Endothelial cell of umbilical vein (primary cell): Measurements from ENCODE around the gene SRGAP3. TPM values are rescaled to one million over a fixed set of nuclear protein-coding genes. Genes with fewer than 3 reads are reported as not detected.

Experiments
- BruUV-seq: library from RNA; stranded (reverse); fragments of 400-500 nt; replicated peaks from 2 replicates; lab custom pipeline; 2021; lab: Mats Ljungman, UMichigan
- CTCF ChIA-PET: fragments of 300-600, 350-600 bp; sonication (Branson Sonifier 250); formaldehyde crosslinking; loops from one replicate; lab custom pipeline; 2021; ENCODE audit warnings: antibody characterized with exemption, inconsistent platforms; lab: Charles Lee
- POLR2A ChIA-PET: fragments of 300-600, 350-600 bp; sonication (Branson Sonifier 250); formaldehyde crosslinking; loops from one replicate; lab custom pipeline; 2021; ENCODE audit warnings: antibody characterized with exemption, inconsistent platforms; lab: Charles Lee
- DNase-seq: peaks from one replicate; pipeline ENCODE4 v3.0.0-alpha.2; 2011; ENCODE audit warnings: low read depth, low spot score
- FAIRE-seq: peaks from 2 replicates; lab custom pipeline; 2011; peaks lifted over from hg19 to GRCh38; lab: Jason Lieb, UNC
- H2AFZ ChIP-seq: 2 replicates; pipeline ENCODE4 v1.6.0; 2012; ENCODE audit warnings: low read depth, low read length, control low read depth, inconsistent platforms
- H3K27ac ChIP-seq: 2 replicates; pipeline ENCODE4 v1.5.1; 2011; ENCODE audit warnings: low read depth, mild to moderate bottlenecking, control low read depth, low read length, moderate library complexity; ENCODE audit not compliant: insufficient read depth
- H3K27me3 ChIP-seq, 2 experiments: 2 replicates each; pipeline versions ENCODE4 v1.6.0 to v1.6.1; 2011; ENCODE audit warnings: low read length in 2 of 2, mixed read lengths in 1 of 2; ENCODE audit not compliant: control insufficient read depth in 2 of 2, insufficient read depth in 2 of 2
- H3K36me3 ChIP-seq, 2 experiments: 2 replicates in 1 of 2; 3 replicates in 1 of 2; pipeline ENCODE4 v1.5.1; 2011; ENCODE audit warnings: low read length in 2 of 2, mild to moderate bottlenecking in 1 of 2, moderate library complexity in 1 of 2; ENCODE audit not compliant: control insufficient read depth in 2 of 2, insufficient read depth in 2 of 2; ENCODE audit errors: extremely low read depth in 1 of 2
- H3K4me1 ChIP-seq: 3 replicates; pipeline ENCODE4 v1.5.1; 2011; ENCODE audit warnings: mild to moderate bottlenecking, low read length; ENCODE audit not compliant: control insufficient read depth, insufficient read depth; ENCODE audit errors: extremely low read depth
- H3K4me2 ChIP-seq: 2 replicates; pipeline ENCODE4 v1.6.1; 2011; ENCODE audit warnings: low read length, control low read depth, mixed read lengths; ENCODE audit not compliant: insufficient read depth
- H3K4me3 ChIP-seq, 3 experiments: fragments of 200-600 bp in 1 of 3; sonication (generic), shearing (Covaris generic) in 1 of 3; replicated peaks in 1 of 3; 2 replicates each; pipeline ENCODE4 v1.5.1; 2011 to 2016; ENCODE audit warnings: control low read depth in 3 of 3, low read length in 3 of 3, mild to moderate bottlenecking in 2 of 3, inconsistent platforms in 1 of 3, low read depth in 1 of 3, moderate library complexity in 1 of 3; ENCODE audit not compliant: insufficient read depth in 1 of 3
- H3K79me2 ChIP-seq: 2 replicates; pipeline ENCODE4 v1.6.0; 2012; ENCODE audit warnings: low read length, inconsistent platforms; ENCODE audit not compliant: control insufficient read depth, insufficient read depth
- H3K9ac ChIP-seq: replicated peaks from 2 replicates; pipeline ENCODE3; 2011; ENCODE audit warnings: low read length, control low read depth; ENCODE audit not compliant: insufficient read depth; ENCODE audit errors: extremely low read depth
- H3K9me1 ChIP-seq: replicated peaks from 3 replicates; pipeline ENCODE4 v1.6.0; 2011; ENCODE audit warnings: mild to moderate bottlenecking, low read length; ENCODE audit not compliant: control insufficient read depth, insufficient read depth; ENCODE audit errors: extremely low read depth
- H3K9me3 ChIP-seq: replicated peaks from 2 replicates; pipeline ENCODE4 v1.5.1; 2012; ENCODE audit warnings: low read length, inconsistent platforms; ENCODE audit not compliant: control insufficient read depth, insufficient read depth
- H4K20me1 ChIP-seq: replicated peaks from 2 replicates; pipeline ENCODE3; 2011; ENCODE audit warnings: mild to moderate bottlenecking, low read length; ENCODE audit not compliant: control insufficient read depth, insufficient read depth; ENCODE audit errors: extremely low read depth
- EZH2 ChIP-seq: IDR thresholded peaks from 2 replicates; pipeline ENCODE4 v1.6.1; 2012; ENCODE audit warnings: borderline replicate concordance, low read depth, mild to moderate bottlenecking, moderate library complexity, low read length, inconsistent platforms; ENCODE audit not compliant: severe bottlenecking
- FOS ChIP-seq: IDR thresholded peaks from 2 replicates; pipeline ENCODE4 v1.6.1; 2011; ENCODE audit warnings: mild to moderate bottlenecking, low read length, moderate library complexity, borderline replicate concordance; ENCODE audit not compliant: insufficient read depth
- GATA2 ChIP-seq: IDR thresholded peaks from 2 replicates; pipeline ENCODE4 v1.7.0; 2011; ENCODE audit warnings: low read depth, mild to moderate bottlenecking, moderate library complexity, mixed read lengths, low read length; ENCODE audit not compliant: insufficient read length, insufficient read depth
- JUN ChIP-seq: IDR thresholded peaks from 2 replicates; pipeline ENCODE4 v1.6.1; 2011; ENCODE audit warnings: borderline replicate concordance, low read depth; ENCODE audit not compliant: insufficient read length, insufficient read depth
- MYC ChIP-seq: IDR thresholded peaks from one replicate; pipeline ENCODE4 v1.6.1; 2011; ENCODE audit warnings: mild to moderate bottlenecking, low read depth, low read length
- POLR2A ChIP-seq: IDR thresholded peaks from 2 replicates; pipeline ENCODE4 v1.6.1; 2012; ENCODE audit warnings: low read depth, mild to moderate bottlenecking, control low read depth, low read length
- POLR2AphosphoS5 ChIP-seq: IDR thresholded peaks from 2 replicates; pipeline ENCODE4 v1.6.1; 2012; ENCODE audit warnings: low read depth, mild to moderate bottlenecking, control low read depth, low read length, moderate library complexity; ENCODE audit not compliant: insufficient read depth
- dilution Hi-C: fragments of 300-500 bp; cut with MboI; formaldehyde crosslinking; loops from one replicate; pipeline ENCODE4 v1.15.0; 2019; ENCODE audit warnings: low sequenced_read_pairs; ENCODE audit not compliant: extremely low pct_ligation_motif_present
- intact Hi-C: fragments of 100-400 bp; cut with micrococcal nuclease; formaldehyde crosslinking; loops from one replicate; pipeline ENCODE4 v1.10.0; 2022
- polyA plus RNA-seq, 4 experiments: library from polyadenylated mRNA; depleted of rRNA in 3 of 4; stranded (reverse) in 3 of 4; unstranded in 1 of 4; fragments of >200 nt; gene quantifications; 2 replicates each; pipeline versions ENCODE4 v1.2.1 to v1.2.3, GENCODE V29; 2011 to 2012; ENCODE audit warnings: missing spikeins in 1 of 4
- total RNA-seq: library from RNA; stranded (reverse); gene quantifications from 2 replicates; pipeline ENCODE4 v1.2.3, GENCODE V29; 2021
- TF ChIP-seq, protein P1 (sequence below), 2 donors: IDR thresholded peaks; 1 replicate in 1 of 2; 2 replicates in 1 of 2; pipeline ENCODE4 v1.5.1; 2011; ENCODE audit warnings: low read length in 2 of 2, mild to moderate bottlenecking in 2 of 2, moderate library complexity in 2 of 2, control low read depth in 1 of 2, inconsistent platforms in 1 of 2, low read depth in 1 of 2; ENCODE audit not compliant: insufficient read depth in 1 of 2; ENCODE audit errors: extremely low read depth in 1 of 2
- TF ChIP-seq, protein P2 (sequence below): IDR thresholded peaks from 2 replicates; pipeline ENCODE4 v1.6.1; 2011; ENCODE audit not compliant: insufficient read depth, insufficient read length

Gene SRGAP3
- total and polyA plus RNA-seq, 2 donors (not counting 3 experiments of a cell fraction or from before 2014, with no cell fraction given): 0.06 TPM; not detected in 1

DNA sequence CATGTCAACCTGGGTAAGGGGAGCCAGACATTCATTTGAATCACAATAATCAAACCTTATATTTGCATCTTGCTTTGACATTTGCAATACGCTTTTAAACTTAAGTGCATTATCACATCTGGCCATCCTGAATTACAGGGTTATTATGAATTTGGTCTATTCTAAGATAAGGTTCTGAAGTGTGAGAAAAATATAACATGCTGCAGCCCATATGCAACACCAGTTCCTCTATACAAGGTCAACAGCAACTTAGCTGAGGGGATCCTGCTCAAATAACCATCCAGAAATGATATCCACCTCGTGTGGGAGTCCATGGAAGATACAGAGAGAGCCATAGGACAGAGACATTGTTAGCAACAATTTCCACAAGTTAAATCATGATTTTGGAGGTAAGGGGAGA lies 213.5 kb downstream of the SRGAP3 start:
- Histone ChIP-seq H2AFZ (no peak overlapping the region), H3K9ac (no peak overlapping the region), H3K9me3 (no peaks in the 10 kb centered on the region), H3K4me2 (no peak overlapping the region), H3K36me3 (no peaks in the 10 kb centered on the region), H3K4me3 (no peak overlapping the region), H3K79me2 (no peaks in the 10 kb centered on the region), H4K20me1 (no peaks in the 10 kb centered on the region), H3K9me1 (no peaks in the 10 kb centered on the region), H3K27me3 (no peaks in the 10 kb centered on the region), H3K4me1 (no peaks in the 10 kb centered on the region), H3K27ac (no peak overlapping the region)
- BruUV-seq: no TSS peak
- intact Hi-C loops (no loop called here), dilution Hi-C loops (no loop called here)
- TF ChIP-seq, protein P1, sequence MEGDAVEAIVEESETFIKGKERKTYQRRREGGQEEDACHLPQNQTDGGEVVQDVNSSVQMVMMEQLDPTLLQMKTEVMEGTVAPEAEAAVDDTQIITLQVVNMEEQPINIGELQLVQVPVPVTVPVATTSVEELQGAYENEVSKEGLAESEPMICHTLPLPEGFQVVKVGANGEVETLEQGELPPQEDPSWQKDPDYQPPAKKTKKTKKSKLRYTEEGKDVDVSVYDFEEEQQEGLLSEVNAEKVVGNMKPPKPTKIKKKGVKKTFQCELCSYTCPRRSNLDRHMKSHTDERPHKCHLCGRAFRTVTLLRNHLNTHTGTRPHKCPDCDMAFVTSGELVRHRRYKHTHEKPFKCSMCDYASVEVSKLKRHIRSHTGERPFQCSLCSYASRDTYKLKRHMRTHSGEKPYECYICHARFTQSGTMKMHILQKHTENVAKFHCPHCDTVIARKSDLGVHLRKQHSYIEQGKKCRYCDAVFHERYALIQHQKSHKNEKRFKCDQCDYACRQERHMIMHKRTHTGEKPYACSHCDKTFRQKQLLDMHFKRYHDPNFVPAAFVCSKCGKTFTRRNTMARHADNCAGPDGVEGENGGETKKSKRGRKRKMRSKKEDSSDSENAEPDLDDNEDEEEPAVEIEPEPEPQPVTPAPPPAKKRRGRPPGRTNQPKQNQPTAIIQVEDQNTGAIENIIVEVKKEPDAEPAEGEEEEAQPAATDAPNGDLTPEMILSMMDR (IDR thresholded peaks at IDR 0.05; ENCODE audit: extremely low read depth in 1 of 2, insufficient read depth in 1 of 2, low read depth in 1 of 2, low read length in 2 of 2): no peak
- TF ChIP-seq MYC (no peak), GATA2 (no peak), POLR2A (no peak), POLR2AphosphoS5 (no peak), JUN (no peak), EZH2 (no peak), FOS (no peak)
- TF ChIP-seq, protein P2, sequence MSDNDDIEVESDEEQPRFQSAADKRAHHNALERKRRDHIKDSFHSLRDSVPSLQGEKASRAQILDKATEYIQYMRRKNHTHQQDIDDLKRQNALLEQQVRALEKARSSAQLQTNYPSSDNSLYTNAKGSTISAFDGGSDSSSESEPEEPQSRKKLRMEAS: no peak
- ChIA-PET CTCF (no interaction called here), POLR2A (no interaction called here)
- no peak for DNase-seq
- FAIRE-seq: no peak
